ENCODE data around the gene MYRIP.

- TF ChIP-seq CTCF (IDR thresholded peaks at IDR 0.05; ENCODE audit: low read depth, low read length, missing input control) (no peak), TAF1 (conservative IDR thresholded peaks at IDR 0.05) (no peak), MAX (IDR thresholded peaks at IDR 0.05) (no peak), RXRA (IDR thresholded peaks at IDR 0.05) (no peak), SP1 (IDR thresholded peaks at IDR 0.05) (no peak), YY1 (IDR thresholded peaks at IDR 0.05) (no peak), GABPA (IDR thresholded peaks at IDR 0.05 in 1 of 2, conservative IDR thresholded peaks at IDR 0.05 in 1 of 2) (no peak), RAD21 (IDR thresholded peaks at IDR 0.05) (no peak)
- TF ChIP-seq, protein P1, sequence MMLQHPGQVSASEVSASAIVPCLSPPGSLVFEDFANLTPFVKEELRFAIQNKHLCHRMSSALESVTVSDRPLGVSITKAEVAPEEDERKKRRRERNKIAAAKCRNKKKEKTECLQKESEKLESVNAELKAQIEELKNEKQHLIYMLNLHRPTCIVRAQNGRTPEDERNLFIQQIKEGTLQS (IDR thresholded peaks at IDR 0.05) = no peak
These were observed 288.9 kb downstream of the MYRIP start for GRCh38 chr3:40098261-40098759.

Data from liver (tissue), 3 donors.